OCI-M1 (cell line): ENCODE results near the gene PGAP3.

Experiments
- DNase-seq: peaks from one replicate; lab custom pipeline; 2025; lab: John Stamatoyannopoulos, UW

Gene PGAP3

GRCh38 chr17:39671651-39672521 lies 16.0 kb downstream of the PGAP3 start:
- DNase-seq = peak; percentile 47

DNA sequence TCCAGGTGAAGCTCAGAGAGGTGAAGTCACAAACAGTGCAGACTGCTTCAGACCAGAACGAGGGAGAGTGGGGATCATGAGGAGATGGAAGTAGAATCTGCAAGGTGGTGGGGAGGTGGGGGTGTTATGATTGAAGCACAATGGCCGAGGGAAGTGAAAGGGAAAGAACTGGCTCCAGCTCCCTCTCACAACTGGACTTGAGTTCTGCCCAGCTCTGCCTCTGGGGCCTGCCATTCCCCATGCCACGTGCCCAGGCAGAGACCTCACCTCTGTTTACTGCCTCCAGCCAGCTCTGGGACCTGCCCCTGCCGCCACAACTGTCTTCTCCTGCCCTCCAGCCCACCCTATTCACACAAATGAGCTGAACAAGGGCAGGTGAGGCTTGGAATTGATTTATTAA lies 17.1 kb downstream of the PGAP3 start:
- DNase-seq = no peak

- no peak for DNase-seq
These were observed 17.7 kb downstream of the PGAP3 start for GRCh38 chr17:39669897-39670735.

GRCh38 chr17:39667945-39668924 lies 19.6 kb downstream of the PGAP3 start, which contains the start of gene PNMT:
TSS of gene PNMT (plus strand) at chr17:39668453. CDS start at chr17:39668476, 23 bp downstream.
- peak; percentile 83 for DNase-seq

- peak; percentile 78 for DNase-seq
These were observed 20.5 kb downstream of the PGAP3 start for GRCh38 chr17:39667262-39667944.

DNA sequence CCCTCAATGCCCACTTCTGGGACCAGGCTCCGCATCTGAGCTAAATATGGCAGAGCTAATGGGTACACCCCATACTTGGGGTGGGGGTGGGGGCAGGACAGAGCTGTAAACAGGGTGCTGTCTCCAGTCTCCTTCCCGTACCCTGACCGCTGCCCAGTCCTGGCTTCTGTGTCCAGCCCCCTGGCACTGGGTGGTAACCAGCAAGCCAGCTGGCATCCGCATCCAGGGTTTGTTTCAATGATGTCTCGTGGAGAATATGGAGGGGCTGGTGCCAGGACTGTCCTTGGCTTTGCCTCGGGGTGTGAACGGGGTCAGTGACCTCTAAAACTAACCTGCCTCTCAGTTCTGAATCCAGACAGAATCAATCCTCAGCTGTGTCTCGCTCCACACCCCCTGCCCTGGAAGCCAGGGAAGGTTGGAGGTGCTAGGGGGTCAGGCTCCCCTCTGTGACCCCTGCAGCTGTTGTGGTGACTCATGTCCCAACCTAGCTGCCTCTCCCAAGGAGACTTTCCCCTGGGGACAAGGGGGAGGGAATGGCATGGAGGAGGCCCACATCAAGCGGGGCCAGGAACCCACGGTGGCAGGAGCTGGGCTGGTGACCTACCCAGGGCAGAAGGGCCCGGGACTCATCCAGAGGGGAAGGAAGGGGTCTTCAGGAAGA lies 21.1 kb downstream of the PGAP3 start:
- no peak for DNase-seq

DNA sequence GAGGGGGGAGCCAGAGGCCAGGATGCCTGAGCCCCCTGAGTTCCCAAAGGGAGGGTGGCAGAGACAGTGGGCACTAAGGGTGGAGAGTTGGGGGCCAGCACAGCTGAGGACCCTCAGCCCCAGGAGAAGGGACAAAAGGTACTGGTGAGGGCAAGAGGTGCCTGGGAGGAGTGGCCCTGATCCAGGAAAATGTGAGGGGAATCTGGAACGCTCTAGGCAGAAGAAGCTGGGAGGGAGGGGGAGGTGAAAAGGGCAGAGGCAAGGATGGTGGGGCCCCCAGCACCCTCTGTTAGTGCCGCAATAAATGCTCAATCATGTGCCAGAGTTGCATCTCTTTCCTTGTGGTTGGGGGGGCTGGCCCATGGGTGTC lies 21.6 kb downstream of the PGAP3 start:
- no peak for DNase-seq

- DNase-seq = no peak
These were observed 22.1 kb downstream of the PGAP3 start for GRCh38 chr17:39665642-39666224.

- no peak for DNase-seq
These were observed 23.0 kb downstream of the PGAP3 start, which contains the start of gene TCAP for GRCh38 chr17:39664581-39665561. TSS of gene TCAP (plus strand) at chr17:39665349. CDS start at chr17:39665360, 11 bp downstream.

GRCh38 chr17:39663688-39664580 lies 23.9 kb downstream of the PGAP3 start:
- DNase-seq = peak; percentile 66

GRCh38 chr17:39663340-39663687 lies 24.5 kb downstream of the PGAP3 start:
- DNase-seq = no peak

- DNase-seq = no peak
These were observed 25.1 kb downstream of the PGAP3 start for GRCh38 chr17:39662551-39663339.

DNA sequence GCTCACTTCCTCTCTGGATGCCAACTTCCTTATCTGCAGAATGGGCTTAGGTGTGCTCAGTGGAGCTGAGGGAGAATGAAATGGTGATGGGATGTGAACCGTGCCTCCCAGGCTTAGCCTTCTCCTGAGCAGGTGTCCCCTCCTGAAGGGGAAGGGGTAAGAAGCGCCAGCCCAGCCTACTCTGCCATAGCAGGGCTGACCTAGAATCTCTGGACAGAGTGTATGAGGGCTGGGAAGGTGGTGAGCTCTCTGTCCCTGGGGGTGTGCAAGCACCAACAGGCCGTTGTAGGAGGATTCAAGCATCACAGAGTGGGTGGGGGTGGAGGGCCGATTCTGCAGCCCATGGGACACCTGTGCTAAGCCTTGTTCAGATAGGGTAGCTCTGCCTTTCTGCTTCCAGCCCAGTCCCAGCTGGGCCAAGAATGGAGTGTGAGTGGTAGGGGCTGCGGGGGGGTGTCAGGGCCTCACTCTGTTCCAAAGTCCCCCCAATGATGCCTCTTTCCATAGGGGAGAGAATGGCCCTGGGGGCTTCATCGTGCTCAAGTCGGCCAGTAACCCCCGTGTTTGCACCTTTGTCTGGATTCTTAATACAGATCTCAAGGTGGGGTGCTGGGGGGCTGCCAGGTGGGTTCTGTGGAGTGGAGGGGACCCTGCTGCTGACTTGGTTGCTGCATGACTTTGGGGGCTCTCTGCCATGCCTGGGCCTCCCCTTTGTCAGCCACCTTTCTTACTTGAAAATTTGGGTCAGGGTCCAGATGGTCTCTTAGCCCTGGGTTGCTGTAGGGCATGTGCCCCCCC lies 25.9 kb downstream of the PGAP3 start:
- no peak for DNase-seq

DNA sequence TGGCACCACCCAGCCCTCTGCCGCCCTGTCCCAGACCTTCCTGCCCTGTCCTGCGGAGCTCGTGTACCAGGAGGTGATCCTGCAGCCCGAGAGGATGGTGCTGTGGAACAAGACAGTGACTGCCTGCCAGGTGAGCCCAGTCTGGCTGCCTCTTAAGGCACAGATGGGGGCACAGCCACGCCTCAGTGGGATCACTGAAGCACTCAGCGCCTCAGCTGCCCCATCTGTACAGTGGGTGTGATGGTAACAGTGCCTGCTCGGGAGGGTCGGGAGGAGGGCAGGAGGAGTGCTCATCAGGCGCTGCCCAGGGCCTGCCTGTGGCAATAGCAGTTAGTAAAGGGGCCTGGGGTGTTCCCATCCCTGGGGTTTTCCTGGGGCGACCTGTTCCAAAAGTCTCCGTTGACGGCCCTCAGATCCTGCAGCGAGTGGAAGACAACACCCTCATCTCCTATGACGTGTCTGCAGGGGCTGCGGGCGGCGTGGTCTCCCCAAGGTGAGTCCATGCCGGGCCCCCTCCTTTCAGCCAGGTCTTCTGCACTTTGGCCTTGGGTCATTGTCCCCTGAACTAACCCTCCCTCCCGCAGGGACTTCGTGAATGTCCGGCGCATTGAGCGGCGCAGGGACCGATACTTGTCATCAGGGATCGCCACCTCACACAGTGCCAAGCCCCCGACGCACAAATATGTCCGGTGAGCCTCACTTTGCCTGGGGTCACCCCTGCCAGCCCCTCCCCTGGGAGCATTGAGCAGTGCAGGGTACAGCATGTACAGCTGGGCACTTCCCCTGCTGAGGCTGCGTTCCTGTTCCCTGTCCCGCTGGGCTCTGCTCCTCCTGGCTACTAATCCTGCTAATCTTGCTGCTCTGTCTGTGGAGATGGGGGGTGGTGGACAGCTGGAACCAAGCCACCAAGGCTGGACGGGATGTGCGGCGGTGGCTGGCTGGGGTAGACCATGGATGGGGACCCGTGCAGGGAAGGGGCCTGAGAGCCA lies 27.2 kb downstream of the PGAP3 start:
- no peak for DNase-seq

GRCh38 chr17:39660011-39660360 lies 27.9 kb downstream of the PGAP3 start:
- DNase-seq = no peak
